Testis (tissue), 2 donors: ENCODE results near the gene SYAP1.

ENCODE experiments used
- CTCF ChIP-seq, 3 experiments: fragments of 450-650 bp in 2 of 3; fragments of 200-600 bp in 1 of 3; sonication (generic) in 1 of 3; IDR thresholded peaks; one replicate each; pipeline ENCODE4 v1.5.1; 2016 to 2019; ENCODE audit warnings: antibody characterized with exemption in 3 of 3, mild to moderate bottlenecking in 2 of 3, moderate library complexity in 1 of 3
- POLR2A ChIP-seq: fragments of 450-650 bp; IDR thresholded peaks from one replicate; pipeline ENCODE4 v1.6.1; 2017; ENCODE audit warnings: antibody characterized with exemption, mild to moderate bottlenecking, moderate library complexity

- TF ChIP-seq CTCF (IDR thresholded peaks at IDR 0.05) (no peak), POLR2A (no peak)
Measured at GRCh38 chrX:16725072-16725471, 5.7 kb downstream of the SYAP1 start.
